ENCODE data around the gene SURF2.
A peak's percentile ranks its signal among the peaks of the same experiment; 100 is the strongest.
"Not testable (repeated sequence)": the region's sequence is repeated elsewhere in the genome, so short reads cannot be mapped to it uniquely, and the experiment has no call there.

SURF2 gene

GRCh38 chr9:133356391-133357091 is at the start of gene SURF2, which contains the start of gene SURF1:
TSS of gene SURF2 (plus strand) at chr9:133356550. CDS start at chr9:133356593, 43 bp downstream.
TSS of gene SURF1 (minus strand) at chr9:133356487. CDS start at chr9:133356453, 34 bp downstream.
- DNase-seq: peak; percentile 89

- DNase-seq: no peak
These were observed 49.0 kb upstream of the SURF2 start for GRCh38 chr9:133307301-133307700.

DNA sequence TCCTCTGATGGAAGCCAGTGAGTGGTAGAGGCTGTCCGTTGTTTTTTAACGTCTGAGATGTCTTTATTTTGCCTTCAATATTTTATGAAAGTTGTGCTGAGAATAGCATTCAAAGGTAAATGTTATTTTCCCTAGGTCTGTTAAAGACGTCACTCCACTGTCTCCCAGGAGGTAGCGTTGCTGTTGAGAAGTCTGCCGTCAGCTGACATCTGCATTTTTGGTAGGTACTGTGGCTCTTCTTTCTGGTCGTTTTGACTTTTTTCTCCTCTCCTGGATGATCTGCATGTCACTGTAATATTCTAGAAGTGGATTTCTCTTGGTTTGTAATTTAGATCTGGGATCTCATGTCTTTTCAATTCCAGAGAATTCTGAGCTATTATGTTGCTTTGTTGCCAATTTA is 46.7 kb upstream of the SURF2 start:
- no peak for DNase-seq

DNA sequence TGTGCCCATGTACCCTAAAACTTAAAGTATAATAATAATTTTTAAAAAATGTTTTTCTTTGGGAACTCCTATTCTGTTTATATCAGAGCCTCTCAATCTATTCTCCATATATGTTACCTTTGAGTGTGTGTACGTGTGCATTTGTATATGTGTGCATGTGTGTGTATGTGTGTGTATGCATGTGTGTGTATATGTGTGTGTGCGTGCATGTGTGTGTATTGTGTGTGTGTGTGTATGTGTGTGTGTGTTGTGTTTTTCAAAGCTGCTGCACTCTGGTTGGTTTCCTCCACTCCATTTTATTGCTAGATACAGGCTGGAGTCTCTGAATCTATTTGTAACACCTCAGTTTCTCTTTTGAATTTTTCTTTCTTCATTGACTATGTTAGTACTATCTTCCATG is 40.4 kb upstream of the SURF2 start:
- DNase-seq: no peak

- not testable (repeated sequence) for DNase-seq
These were observed 38.8 kb upstream of the SURF2 start for GRCh38 chr9:133317551-133317950.

DNA sequence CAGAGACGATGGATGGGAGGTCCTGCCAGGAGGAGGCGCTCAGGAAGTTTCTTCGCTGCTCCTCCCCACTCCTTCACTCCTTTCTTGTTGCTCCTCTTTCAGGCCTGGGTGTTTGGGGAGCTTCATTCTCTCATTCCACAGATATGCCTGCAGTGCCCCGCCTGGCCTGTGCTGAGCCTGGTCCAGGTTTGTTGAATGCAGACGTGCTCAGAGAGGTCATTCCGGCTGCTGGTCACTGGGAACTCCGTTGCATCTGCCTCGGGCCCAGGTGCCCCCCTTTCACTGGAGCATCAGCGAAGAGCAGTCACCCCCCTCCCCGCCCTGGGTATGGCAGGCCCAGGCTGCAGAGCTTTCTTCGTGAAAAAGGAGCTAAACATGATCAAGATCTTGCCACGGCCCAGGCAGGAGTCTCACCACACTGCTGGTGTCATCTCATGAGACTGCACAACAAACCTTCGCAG is 35.9 kb upstream of the SURF2 start:
- DNase-seq: no peak

DNA sequence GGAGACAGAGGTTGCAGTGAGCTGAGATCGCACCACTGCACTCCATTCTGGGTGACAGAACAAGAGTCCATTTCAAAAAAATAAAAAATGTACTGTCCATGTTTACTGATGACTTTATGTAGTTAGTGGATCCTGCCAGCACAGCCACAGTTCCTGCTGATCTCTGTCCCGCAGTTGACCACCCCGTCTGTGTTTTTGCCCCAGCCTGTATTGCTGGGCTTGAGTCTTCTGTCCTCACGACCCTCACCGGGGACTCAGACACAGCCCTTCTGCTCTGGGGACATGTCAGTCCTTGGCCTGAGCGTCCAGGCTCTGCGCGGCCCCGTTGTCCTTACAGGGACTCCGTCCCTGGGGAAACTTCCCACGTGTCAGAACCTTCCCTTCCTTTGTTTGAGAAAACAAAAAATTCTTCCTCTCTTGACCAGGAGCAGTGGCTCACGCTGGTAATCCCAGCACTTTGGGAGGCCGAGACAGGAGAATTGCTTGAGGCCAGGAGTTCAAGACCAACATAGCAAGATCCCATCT is 34.9 kb upstream of the SURF2 start:
- DNase-seq: no peak

- no peak for DNase-seq
These were observed 33.6 kb upstream of the SURF2 start for GRCh38 chr9:133322701-133323100.

DNA sequence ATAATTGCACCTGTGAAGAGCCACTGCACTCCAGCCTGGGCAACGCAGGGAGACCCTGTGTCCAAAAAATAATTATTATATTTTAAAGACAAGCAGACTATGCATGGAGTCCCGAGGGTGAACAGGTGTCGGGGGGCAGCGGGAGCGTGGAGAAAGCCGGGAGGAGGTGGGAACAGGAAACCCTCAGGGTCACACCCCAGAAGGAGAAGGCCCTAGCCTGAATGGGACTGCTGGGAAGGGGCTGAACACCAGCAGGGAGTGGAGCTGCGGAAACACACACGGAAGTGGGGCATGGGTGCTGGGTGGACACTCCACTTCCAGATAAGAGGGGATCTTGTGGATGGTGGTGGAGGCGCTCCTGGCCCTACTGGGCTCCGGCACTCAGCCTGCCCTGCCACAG is 33.1 kb upstream of the SURF2 start:
- no peak for DNase-seq

DNA sequence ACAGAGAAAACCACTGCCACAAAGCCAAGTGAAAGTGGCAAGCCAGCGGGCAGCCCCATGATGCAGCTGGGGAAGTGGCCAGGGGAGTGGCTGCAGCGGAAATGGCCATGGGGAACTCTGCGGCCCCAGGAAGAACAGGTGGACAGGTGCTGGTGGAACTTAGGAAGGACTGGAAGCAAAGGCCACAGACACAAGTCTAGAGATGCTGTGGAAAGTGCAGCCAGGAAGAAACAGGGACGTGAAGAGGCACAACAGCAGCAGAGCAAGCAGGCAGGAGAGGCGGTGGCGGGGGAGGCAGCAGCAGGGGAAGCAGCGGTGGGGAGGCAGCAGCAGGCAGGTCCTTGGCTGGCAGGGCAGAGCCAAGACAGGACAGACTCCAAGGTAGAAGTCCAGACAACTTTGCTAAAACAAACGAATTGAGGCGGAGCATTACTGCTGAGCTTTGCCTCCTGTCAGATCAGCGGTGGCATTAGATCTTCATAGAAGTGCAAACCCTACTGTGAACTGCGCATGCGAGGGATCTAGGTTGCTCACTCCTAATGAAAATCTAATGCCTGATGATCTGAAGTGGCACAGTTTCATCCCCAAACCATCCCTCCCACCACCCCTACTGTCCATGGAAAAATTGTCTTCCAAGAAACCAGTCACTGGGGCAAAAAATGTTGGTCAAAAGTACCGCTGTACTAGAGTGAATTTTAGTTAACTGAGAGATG is 32.2 kb upstream of the SURF2 start:
- no peak for DNase-seq

GRCh38 chr9:133327021-133327420 is 29.3 kb upstream of the SURF2 start:
- DNase-seq: not testable (repeated sequence)

DNA sequence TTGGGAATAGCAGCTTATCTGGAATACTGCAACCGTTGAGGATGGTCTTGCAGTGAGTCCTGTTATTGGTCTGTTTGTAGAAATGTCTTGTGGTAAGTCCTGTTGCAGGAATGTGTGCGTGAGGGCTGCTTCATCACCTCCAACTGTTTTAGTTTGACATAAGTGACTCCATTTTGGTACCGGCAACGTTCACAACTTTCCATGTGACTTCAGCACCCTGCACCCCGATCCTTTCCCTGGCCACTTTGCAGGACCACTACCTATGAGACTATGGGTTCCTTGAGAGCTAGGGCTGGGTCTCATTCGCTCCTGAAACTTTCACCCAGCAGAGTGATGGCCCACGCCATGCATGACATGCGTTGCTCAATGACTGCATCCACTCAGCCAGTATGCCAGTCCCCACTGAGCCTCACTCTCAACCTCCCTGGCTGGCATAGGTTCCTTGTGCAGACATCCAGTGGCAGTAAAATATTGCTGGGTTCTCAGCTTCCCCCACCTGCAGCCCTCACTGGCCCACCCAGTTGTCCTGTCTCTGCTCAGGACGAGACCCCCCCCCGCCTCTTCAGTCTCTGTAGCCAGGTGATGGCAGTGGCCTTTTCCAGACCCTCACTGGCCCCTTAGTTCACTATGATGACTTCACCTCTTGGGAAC is 28.4 kb upstream of the SURF2 start:
- no peak for DNase-seq

GRCh38 chr9:133329306-133330156 is 26.8 kb upstream of the SURF2 start:
- DNase-seq: peak; percentile 49

DNA sequence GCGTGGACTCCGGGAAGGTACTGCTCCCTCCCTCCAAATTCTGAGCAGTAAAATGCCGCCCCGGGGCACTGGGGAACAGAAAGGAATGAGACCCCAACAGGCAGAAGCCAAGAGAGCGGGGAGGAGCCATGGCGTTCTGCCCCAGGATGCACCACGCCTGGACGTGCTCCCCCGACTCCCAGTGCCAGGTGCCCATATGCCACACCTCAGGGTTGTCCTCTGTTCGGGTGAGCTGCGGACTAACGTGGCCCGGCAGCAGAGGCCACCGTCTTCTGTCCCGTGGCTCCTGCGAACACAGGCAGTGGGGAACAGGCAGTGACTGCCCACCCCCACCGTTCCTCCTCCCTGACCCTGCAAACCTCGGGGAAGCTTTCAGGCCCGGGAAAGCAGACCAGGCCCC is 25.1 kb upstream of the SURF2 start:
- DNase-seq: no peak

DNA sequence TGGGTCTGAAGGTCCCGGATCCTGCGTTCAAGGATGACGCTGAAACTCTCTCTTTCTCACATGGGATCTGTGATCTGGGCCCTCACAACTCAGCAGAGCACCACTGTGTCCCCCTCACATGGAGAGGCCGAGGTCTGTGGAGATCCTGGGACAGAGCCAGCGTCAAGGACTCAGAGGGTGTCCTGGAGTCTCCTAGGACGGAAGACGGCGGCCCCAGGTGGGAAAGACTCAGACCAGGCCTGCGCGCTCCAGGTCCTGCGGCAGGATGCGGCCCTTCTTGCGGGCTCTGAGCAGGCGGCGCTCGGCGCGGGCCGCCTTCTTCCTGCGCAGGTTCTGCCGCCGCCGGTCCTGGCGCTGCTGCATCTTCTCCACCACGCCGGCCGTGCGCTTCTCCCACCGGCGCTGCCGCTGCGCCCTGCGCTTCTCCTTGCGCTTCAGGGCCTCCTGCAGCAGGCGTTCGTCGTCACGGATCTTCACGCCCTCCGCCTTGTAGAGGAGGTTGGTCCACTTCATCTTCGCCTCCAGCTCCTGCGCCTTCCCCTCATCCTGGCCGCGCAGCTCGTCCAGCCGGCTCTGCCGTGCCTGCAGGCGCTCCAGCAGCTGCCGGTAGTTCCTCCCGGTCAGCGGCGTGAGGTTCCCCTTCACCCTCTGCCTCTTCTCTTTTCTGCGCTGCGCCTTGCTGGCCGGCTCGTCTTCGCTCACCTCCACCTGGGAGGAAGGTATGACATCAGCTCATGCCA is 24.5 kb upstream of the SURF2 start:
- DNase-seq: no peak

GRCh38 chr9:133332381-133332730 is 24.0 kb upstream of the SURF2 start:
- DNase-seq: no peak

GRCh38 chr9:133333011-133333410 is 23.3 kb upstream of the SURF2 start:
- DNase-seq: no peak

GRCh38 chr9:133333566-133333965 is 22.8 kb upstream of the SURF2 start:
- no peak for DNase-seq

- DNase-seq: no peak
These were observed 22.2 kb upstream of the SURF2 start for GRCh38 chr9:133334161-133334560.

DNA sequence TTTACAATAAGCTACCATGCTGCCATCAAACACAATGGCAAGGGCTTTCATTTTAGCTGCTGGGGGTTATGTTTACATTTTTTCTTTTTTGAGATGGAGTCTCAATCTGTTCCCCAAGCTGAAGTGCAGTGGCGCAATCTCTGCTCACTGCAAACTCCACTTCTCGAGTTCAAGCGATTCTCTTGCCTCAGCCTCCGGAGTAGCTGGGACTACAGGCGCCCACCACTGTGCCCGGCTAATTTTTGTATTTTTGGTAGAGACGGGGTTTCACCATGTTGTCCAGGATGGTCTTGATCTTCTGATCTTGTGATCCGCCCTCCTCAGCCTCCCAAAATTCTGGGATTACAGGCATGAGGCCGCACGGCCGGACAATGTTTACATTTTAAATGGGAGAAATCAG is 21.5 kb upstream of the SURF2 start:
- DNase-seq: not testable (repeated sequence)

DNA sequence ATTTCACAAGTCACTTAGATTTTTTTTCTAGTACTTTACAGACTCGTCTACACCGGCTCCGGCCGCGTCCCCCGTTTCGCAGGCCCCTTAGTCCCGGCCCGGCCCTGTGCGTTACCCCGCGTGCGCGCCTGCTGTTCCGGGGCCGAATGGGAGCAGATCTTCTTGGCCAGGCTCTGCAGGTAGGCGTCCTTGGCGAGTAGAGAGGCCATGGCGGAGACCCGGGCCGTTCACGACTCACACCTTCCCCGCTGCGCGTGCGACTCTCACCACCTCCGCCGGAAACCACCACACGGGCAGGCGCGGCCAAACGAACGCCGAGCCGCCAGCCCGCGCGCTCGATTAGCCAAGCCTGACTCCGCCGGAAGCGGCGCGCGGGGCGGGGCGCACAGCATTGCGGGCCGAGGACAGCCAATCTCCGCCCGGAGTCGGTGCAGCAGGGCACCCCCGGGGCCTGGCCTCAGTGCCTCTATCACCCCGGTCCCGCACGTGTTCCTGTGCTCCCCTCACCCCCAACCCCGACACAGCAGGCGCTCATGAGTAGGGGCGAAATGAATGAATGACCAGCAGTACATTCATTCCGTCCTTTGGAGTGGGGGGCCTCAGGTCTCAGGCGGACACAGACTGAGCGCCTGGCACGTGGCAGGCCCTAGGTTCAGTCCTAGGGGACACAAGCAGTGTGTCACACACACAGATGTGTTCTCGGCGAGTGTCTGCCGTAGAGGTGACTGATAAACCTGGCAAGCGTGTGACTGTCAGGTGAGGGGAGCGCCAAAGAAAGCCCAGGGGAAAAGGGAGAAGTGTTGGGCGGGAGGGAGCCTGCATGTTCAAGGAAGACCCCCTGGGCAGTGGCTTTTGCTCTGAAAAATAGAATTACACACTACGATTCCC is 20.2 kb upstream of the SURF2 start, which contains the start of gene SURF6:
TSS of gene SURF6 (minus strand) at position 265 of the 888 bp plus-strand sequence. CDS start at position 209, 56 bp downstream.
- DNase-seq: peak; percentile 95

Measured in OCI-M1 (cell line).